ENCODE results near the gene SPRY4.
A peak's percentile ranks its signal among the peaks of the same experiment; 100 is the strongest.

The SPRY4 gene

GRCh38 chr5:142292808-142293207 is 32.0 kb downstream of the SPRY4 start:
- no peak for DNase-seq (ENCODE audit: low read depth, low spot score)
- no peak overlapping the region for H3K4me3 ChIP-seq (ENCODE audit: low read depth, low read length)
- TF ChIP-seq CTCF (IDR thresholded peaks at IDR 0.05; ENCODE audit: low read depth, low read length), result no peak
- in situ Hi-C loops (cut with HindIII; ENCODE audit: low sequenced_read_pairs), result no loop called here

GRCh38 chr5:142292249-142292648 is 32.6 kb downstream of the SPRY4 start:
- in situ Hi-C loops (cut with HindIII; ENCODE audit: low sequenced_read_pairs), result no loop called here
- no peak overlapping the region for H3K4me3 ChIP-seq (ENCODE audit: low read depth, low read length)
- DNase-seq (ENCODE audit: low read depth, low spot score), result no peak
- no peak for TF ChIP-seq CTCF (IDR thresholded peaks at IDR 0.05; ENCODE audit: low read depth, low read length)

GRCh38 chr5:142290577-142291299 is 34.1 kb downstream of the SPRY4 start:
- in situ Hi-C loops (cut with HindIII; ENCODE audit: low sequenced_read_pairs), result no loop called here
- no peak for TF ChIP-seq CTCF (IDR thresholded peaks at IDR 0.05; ENCODE audit: low read depth, low read length)
- H3K4me3 ChIP-seq (ENCODE audit: low read depth, low read length), result no peak overlapping the region
- DNase-seq (ENCODE audit: low read depth, low spot score), result peak; percentile 35

- H3K4me3 ChIP-seq (ENCODE audit: low read depth, low read length), result no peak overlapping the region
- DNase-seq (ENCODE audit: low read depth, low spot score), result no peak
- TF ChIP-seq CTCF (IDR thresholded peaks at IDR 0.05; ENCODE audit: low read depth, low read length), result no peak
- in situ Hi-C loops (cut with HindIII; ENCODE audit: low sequenced_read_pairs), result no loop called here
Measured at GRCh38 chr5:142289708-142290576, 34.9 kb downstream of the SPRY4 start.

- no peak for TF ChIP-seq CTCF (IDR thresholded peaks at IDR 0.05; ENCODE audit: low read depth, low read length)
- no peak for DNase-seq (ENCODE audit: low read depth, low spot score)
- in situ Hi-C loops (cut with HindIII; ENCODE audit: low sequenced_read_pairs), result no loop called here
- H3K4me3 ChIP-seq (ENCODE audit: low read depth, low read length), result no peak overlapping the region
Measured at GRCh38 chr5:142287973-142288313, 36.9 kb downstream of the SPRY4 start.

GRCh38 chr5:142287096-142287972 is 37.5 kb downstream of the SPRY4 start:
- DNase-seq (ENCODE audit: low read depth, low spot score), result peak; percentile 30
- in situ Hi-C loops (cut with HindIII; ENCODE audit: low sequenced_read_pairs), result no loop called here
- no peak for TF ChIP-seq CTCF (IDR thresholded peaks at IDR 0.05; ENCODE audit: low read depth, low read length)
- H3K4me3 ChIP-seq (ENCODE audit: low read depth, low read length), result no peak overlapping the region
